Measurements from ENCODE around the gene DCAF5. TPM values are rescaled to one million over a fixed set of nuclear protein-coding genes. Genes with fewer than 3 reads are reported as not detected.
A peak's percentile ranks its signal among the peaks of the same experiment; 100 is the strongest.

The DCAF5 gene
- total and polyA plus RNA-seq, 4 donors, result 29.3 to 51.1 (median 39.2) TPM

GRCh38 chr14:69132513-69133181, 20.3 kb downstream of the DCAF5 start:
- H3K4me3 ChIP-seq (ENCODE audit: low read depth, low read length), result no peak overlapping the region
- H3K36me3 ChIP-seq (ENCODE audit: control insufficient read depth, insufficient read depth, low read length), result no peaks in the 10 kb centered on the region
- no peaks in the 10 kb centered on the region for H3K27me3 ChIP-seq (ENCODE audit: control insufficient read depth, insufficient read depth, low read length)
- H3K9me3 ChIP-seq (ENCODE audit: control insufficient read depth, insufficient read depth, low read length), result no peaks in the 10 kb centered on the region
- no CpG with 5 or more reads among the region's 4 CpGs for WGBS (ENCODE audit: insufficient coverage)
- DNase-seq (ENCODE audit: low read depth in 4 of 6, low spot score in 6 of 6), result no peak
- peaks cover 9% of the 10 kb centered on the region for H3K4me1 ChIP-seq (ENCODE audit: control insufficient read depth, insufficient read depth, low read length)
- H3K27ac ChIP-seq (ENCODE audit: low read depth, low read length), result no peak overlapping the region

GRCh38 chr14:69131176-69131575, 21.7 kb downstream of the DCAF5 start:
- no peaks in the 10 kb centered on the region for H3K9me3 ChIP-seq (ENCODE audit: control insufficient read depth, insufficient read depth, low read length)
- peak in 2 of 6 donors; percentile 45 to 48 for DNase-seq (ENCODE audit: low read depth in 4 of 6, low spot score in 6 of 6)
- H3K27ac ChIP-seq (ENCODE audit: low read depth, low read length), result no peak overlapping the region
- H3K4me1 ChIP-seq (ENCODE audit: control insufficient read depth, insufficient read depth, low read length), result peaks cover 9% of the 10 kb centered on the region
- no peaks in the 10 kb centered on the region for H3K36me3 ChIP-seq (ENCODE audit: control insufficient read depth, insufficient read depth, low read length)
- H3K27me3 ChIP-seq (ENCODE audit: control insufficient read depth, insufficient read depth, low read length), result no peaks in the 10 kb centered on the region
- no peak overlapping the region for H3K4me3 ChIP-seq (ENCODE audit: low read depth, low read length)
- WGBS (ENCODE audit: insufficient coverage), result no CpG with 5 or more reads among the region's 2 CpGs

- H3K4me3 ChIP-seq (ENCODE audit: low read depth, low read length), result no peak overlapping the region
- H3K4me1 ChIP-seq (ENCODE audit: control insufficient read depth, insufficient read depth, low read length), result peaks cover 9% of the 10 kb centered on the region
- peak overlapping the region; percentile 68 for H3K27ac ChIP-seq (ENCODE audit: low read depth, low read length)
- DNase-seq (ENCODE audit: low read depth in 4 of 6, low spot score in 6 of 6), result peak; percentile 47 to 96 (median 76)
- no peaks in the 10 kb centered on the region for H3K36me3 ChIP-seq (ENCODE audit: control insufficient read depth, insufficient read depth, low read length)
- WGBS (ENCODE audit: insufficient coverage), result 9% methylated on average over 6 of the region's 7 CpGs
- H3K9me3 ChIP-seq (ENCODE audit: control insufficient read depth, insufficient read depth, low read length), result no peaks in the 10 kb centered on the region
- H3K27me3 ChIP-seq (ENCODE audit: control insufficient read depth, insufficient read depth, low read length), result no peaks in the 10 kb centered on the region
Measured at GRCh38 chr14:69129264-69129880, 23.5 kb downstream of the DCAF5 start.

GRCh38 chr14:69118305-69118704, 34.6 kb downstream of the DCAF5 start:
- no peaks in the 10 kb centered on the region for H3K27me3 ChIP-seq (ENCODE audit: control insufficient read depth, insufficient read depth, low read length)
- peaks cover 13% of the 10 kb centered on the region for H3K36me3 ChIP-seq (ENCODE audit: control insufficient read depth, insufficient read depth, low read length)
- no CpG with 5 or more reads among the region's 1 CpG for WGBS (ENCODE audit: insufficient coverage)
- H3K27ac ChIP-seq (ENCODE audit: low read depth, low read length), result no peak overlapping the region
- H3K4me3 ChIP-seq (ENCODE audit: low read depth, low read length), result no peak overlapping the region
- H3K9me3 ChIP-seq (ENCODE audit: control insufficient read depth, insufficient read depth, low read length), result no peaks in the 10 kb centered on the region
- H3K4me1 ChIP-seq (ENCODE audit: control insufficient read depth, insufficient read depth, low read length), result no peaks in the 10 kb centered on the region
- no peak for DNase-seq (ENCODE audit: low read depth in 4 of 6, low spot score in 6 of 6)

- DNase-seq (ENCODE audit: low read depth in 4 of 6, low spot score in 6 of 6), result no peak
- Histone ChIP-seq H3K27ac (ENCODE audit: low read depth, low read length) (no peak overlapping the region), H3K36me3 (ENCODE audit: control insufficient read depth, insufficient read depth, low read length) (peaks cover 13% of the 10 kb centered on the region), H3K27me3 (ENCODE audit: control insufficient read depth, insufficient read depth, low read length) (no peaks in the 10 kb centered on the region), H3K4me1 (ENCODE audit: control insufficient read depth, insufficient read depth, low read length) (no peaks in the 10 kb centered on the region), H3K4me3 (ENCODE audit: low read depth, low read length) (no peak overlapping the region), H3K9me3 (ENCODE audit: control insufficient read depth, insufficient read depth, low read length) (no peaks in the 10 kb centered on the region)
- WGBS (ENCODE audit: insufficient coverage), result 71% methylated on average over 3 of the region's 6 CpGs
Measured at GRCh38 chr14:69117020-69117767, 35.7 kb downstream of the DCAF5 start.

- no peak overlapping the region for H3K4me3 ChIP-seq (ENCODE audit: low read depth, low read length)
- H3K9me3 ChIP-seq (ENCODE audit: control insufficient read depth, insufficient read depth, low read length), result no peaks in the 10 kb centered on the region
- no peaks in the 10 kb centered on the region for H3K4me1 ChIP-seq (ENCODE audit: control insufficient read depth, insufficient read depth, low read length)
- H3K27me3 ChIP-seq (ENCODE audit: control insufficient read depth, insufficient read depth, low read length), result no peaks in the 10 kb centered on the region
- DNase-seq (ENCODE audit: low read depth in 4 of 6, low spot score in 6 of 6), result no peak
- peaks cover 13% of the 10 kb centered on the region for H3K36me3 ChIP-seq (ENCODE audit: control insufficient read depth, insufficient read depth, low read length)
- H3K27ac ChIP-seq (ENCODE audit: low read depth, low read length), result no peak overlapping the region
- WGBS (ENCODE audit: insufficient coverage), result no CpG with 5 or more reads among the region's 3 CpGs
Measured at GRCh38 chr14:69115407-69116185, 37.3 kb downstream of the DCAF5 start.

GRCh38 chr14:69114763-69115162, 38.2 kb downstream of the DCAF5 start:
- no peaks in the 10 kb centered on the region for H3K4me1 ChIP-seq (ENCODE audit: control insufficient read depth, insufficient read depth, low read length)
- peaks cover 15% of the 10 kb centered on the region for H3K36me3 ChIP-seq (ENCODE audit: control insufficient read depth, insufficient read depth, low read length)
- H3K27ac ChIP-seq (ENCODE audit: low read depth, low read length), result no peak overlapping the region
- H3K27me3 ChIP-seq (ENCODE audit: control insufficient read depth, insufficient read depth, low read length), result no peaks in the 10 kb centered on the region
- no peaks in the 10 kb centered on the region for H3K9me3 ChIP-seq (ENCODE audit: control insufficient read depth, insufficient read depth, low read length)
- no CpG with 5 or more reads among the region's 2 CpGs for WGBS (ENCODE audit: insufficient coverage)
- H3K4me3 ChIP-seq (ENCODE audit: low read depth, low read length), result no peak overlapping the region
- DNase-seq (ENCODE audit: low read depth in 4 of 6, low spot score in 6 of 6), result no peak

GRCh38 chr14:69108358-69108757, 44.6 kb downstream of the DCAF5 start:
- Histone ChIP-seq H3K36me3 (ENCODE audit: control insufficient read depth, insufficient read depth, low read length) (peaks cover 6% of the 10 kb centered on the region), H3K27me3 (ENCODE audit: control insufficient read depth, insufficient read depth, low read length) (no peaks in the 10 kb centered on the region), H3K4me3 (ENCODE audit: low read depth, low read length) (no peak overlapping the region), H3K4me1 (ENCODE audit: control insufficient read depth, insufficient read depth, low read length) (no peaks in the 10 kb centered on the region), H3K9me3 (ENCODE audit: control insufficient read depth, insufficient read depth, low read length) (no peaks in the 10 kb centered on the region), H3K27ac (ENCODE audit: low read depth, low read length) (no peak overlapping the region)
- 82% methylated on average over 3 of the region's 3 CpGs for WGBS (ENCODE audit: insufficient coverage)
- no peak for DNase-seq (ENCODE audit: low read depth in 4 of 6, low spot score in 6 of 6)

GRCh38 chr14:69107407-69108003, 45.4 kb downstream of the DCAF5 start:
- Histone ChIP-seq H3K4me3 (ENCODE audit: low read depth, low read length) (no peak overlapping the region), H3K4me1 (ENCODE audit: control insufficient read depth, insufficient read depth, low read length) (no peaks in the 10 kb centered on the region), H3K27ac (ENCODE audit: low read depth, low read length) (no peak overlapping the region), H3K36me3 (ENCODE audit: control insufficient read depth, insufficient read depth, low read length) (peaks cover 6% of the 10 kb centered on the region), H3K27me3 (ENCODE audit: control insufficient read depth, insufficient read depth, low read length) (no peaks in the 10 kb centered on the region), H3K9me3 (ENCODE audit: control insufficient read depth, insufficient read depth, low read length) (no peaks in the 10 kb centered on the region)
- 30% methylated on average over 2 of the region's 3 CpGs for WGBS (ENCODE audit: insufficient coverage)
- DNase-seq (ENCODE audit: low read depth in 4 of 6, low spot score in 6 of 6), result peak in 2 of 6 donors; percentile 71 to 85

Data from spinal cord (tissue), 10 donors.